HG02678 (cell line): Measurements from ENCODE around the gene TXNRD1.
A peak's percentile ranks its signal among the peaks of the same experiment; 100 is the strongest.
"Not testable (repeated sequence)": the region's sequence is repeated elsewhere in the genome, so short reads cannot be mapped to it uniquely, and the experiment has no call there.

Experiments
- ATAC-seq: cut with Tn5 transposase; IDR thresholded peaks from one replicate; pipeline ENCODE4 v1.9.1; 2021; ENCODE audit warnings: mild to moderate bottlenecking, moderate library complexity; ENCODE audit not compliant: unreplicated experiment

The TXNRD1 gene

DNA sequence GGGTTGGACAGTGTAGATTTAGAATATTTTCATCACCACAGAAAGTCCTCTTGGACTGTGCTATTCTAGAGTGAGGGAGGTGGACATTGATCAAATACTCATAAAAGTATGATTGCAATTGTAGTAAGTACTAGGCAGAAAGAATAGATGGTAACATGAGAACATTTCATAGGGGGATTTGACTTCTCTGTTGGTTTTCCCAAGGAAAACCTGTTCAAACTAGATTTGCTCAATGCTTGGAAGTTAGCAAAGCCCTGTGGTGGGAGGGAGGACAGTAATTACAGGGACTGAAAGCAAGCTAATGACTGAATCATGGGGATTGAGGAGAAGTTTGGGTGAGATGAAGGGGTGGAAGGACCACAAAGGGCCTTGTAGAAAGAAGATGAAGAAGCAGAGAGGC lies 63.6 kb downstream of the TXNRD1 start:
- ATAC-seq = no peak

DNA sequence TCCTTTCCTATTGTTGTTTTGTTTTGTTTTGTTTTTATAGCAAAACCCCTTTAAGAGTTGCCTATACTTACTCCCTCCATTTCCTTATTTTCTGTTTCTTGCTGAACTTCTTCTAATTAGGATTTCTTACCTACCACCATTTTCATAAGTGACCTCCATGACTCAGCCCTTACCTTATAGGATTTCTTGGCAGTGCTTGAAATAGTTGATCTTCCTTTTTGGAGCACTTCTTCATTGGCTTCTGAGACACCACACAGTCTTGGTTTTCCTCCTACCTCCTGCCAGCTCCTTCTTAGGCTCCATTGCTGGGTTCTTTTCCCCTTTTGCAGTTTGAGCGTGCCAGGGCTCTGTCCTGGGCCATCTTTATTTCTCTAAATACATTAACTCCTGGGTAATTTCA lies 64.5 kb downstream of the TXNRD1 start:
- ATAC-seq = no peak

DNA sequence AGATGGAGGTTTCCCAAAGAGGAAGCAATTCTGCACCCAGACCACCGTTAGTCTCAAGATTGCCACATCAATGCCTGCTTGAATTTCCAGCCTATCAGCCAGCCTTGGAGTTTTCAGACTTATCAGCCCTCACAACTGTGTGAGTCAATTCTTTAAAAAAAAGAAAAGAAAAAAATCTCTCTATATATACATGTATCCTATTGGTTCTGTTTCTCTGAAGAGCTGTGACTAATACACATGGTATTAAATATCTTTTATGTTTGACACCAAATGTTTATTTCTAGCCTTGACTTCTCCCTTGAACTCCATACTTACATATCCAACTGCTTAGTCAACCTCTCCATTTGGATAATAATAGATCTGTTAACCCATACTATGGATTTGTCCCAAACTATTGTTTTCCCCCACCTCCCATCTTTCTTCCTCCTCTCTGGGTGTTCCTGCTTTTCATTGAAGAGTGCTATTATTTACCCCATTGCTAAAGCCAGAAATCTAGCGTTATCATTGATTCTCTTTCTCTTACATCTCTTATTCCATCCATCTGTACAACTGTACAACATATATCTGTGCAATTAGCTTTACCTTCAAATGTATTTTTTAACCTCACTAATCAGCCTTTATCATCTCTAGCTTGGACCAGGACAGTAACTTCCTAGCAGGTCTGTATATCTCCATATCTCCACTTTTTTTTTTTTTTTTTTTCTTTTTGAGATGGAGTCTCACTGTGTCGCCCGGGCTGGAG lies 65.3 kb downstream of the TXNRD1 start:
- no peak for ATAC-seq

DNA sequence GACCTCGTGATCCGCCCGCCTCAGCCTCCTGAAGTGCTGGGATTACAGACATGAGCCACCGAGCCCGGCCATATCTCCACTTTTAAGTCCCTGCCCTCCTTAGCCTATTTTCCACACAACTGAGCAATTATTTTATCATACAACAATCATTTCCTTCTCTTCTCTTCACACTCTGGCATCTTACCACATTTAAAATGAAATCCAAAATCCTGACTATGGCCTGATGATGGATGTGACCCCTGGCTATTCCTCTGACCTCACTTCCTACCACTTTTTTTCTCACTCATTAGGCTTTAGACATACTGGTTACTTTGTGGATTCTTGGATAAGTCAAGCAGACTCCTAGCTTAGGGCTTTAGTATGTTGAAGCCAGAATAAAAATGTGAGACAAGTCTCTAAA lies 66.1 kb downstream of the TXNRD1 start:
- ATAC-seq = no peak

DNA sequence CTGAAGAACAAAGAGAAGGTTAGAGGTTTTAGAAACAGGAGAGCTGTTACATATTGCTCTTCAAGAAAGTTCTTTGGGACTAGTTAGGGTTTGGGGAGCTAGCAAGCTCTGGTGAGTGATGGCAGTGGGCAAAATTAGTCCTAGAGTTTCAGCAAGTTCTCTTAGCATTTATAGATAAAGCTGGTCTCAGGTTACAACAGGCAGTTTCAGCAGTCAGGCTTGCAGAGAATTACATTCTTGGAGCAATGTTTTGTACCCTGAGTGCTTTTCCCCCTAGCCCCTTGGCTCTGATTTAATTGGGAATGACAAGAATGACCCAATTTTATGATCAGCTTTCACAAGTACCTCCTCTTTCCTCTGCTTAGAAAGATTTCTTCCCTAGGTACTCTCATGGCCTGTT lies 66.5 kb downstream of the TXNRD1 start:
- ATAC-seq = no peak

DNA sequence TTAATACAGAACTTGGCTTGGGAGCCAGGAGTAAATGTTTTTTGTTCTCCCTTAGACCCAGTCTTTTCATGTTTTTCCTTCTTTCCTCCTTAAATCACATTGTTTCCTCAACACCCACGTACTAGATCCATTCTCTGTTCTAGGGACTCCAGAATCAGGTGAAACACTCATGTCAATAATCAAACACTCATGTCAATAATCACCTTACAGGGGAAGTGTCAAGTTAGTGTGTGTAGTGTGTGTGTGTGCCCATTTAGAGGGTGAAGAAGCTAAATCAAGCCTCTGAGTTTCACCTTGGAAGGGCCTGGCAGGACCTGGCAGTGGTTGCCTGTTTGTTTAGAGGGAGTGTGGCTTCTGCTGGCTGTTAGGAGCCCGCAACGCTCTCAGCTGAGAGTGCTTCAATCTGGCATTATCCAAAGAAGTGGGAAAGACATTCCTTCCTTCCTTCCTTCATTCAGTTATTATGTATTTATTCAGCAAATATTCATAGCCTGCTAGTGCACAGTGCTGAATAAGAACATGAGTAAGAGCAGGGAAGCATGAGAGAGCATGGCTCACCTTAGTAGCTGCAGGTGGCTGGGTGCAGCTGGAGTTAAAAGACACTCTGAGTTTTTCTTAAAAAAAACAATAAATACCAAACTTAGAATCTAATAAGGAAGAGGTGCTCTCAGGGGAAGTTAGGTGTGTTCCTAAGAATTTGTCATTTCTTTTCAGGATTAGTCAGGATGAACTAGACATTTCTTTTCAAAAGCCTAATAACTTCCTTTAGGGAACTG lies 70.3 kb downstream of the TXNRD1 start:
- no peak for ATAC-seq

DNA sequence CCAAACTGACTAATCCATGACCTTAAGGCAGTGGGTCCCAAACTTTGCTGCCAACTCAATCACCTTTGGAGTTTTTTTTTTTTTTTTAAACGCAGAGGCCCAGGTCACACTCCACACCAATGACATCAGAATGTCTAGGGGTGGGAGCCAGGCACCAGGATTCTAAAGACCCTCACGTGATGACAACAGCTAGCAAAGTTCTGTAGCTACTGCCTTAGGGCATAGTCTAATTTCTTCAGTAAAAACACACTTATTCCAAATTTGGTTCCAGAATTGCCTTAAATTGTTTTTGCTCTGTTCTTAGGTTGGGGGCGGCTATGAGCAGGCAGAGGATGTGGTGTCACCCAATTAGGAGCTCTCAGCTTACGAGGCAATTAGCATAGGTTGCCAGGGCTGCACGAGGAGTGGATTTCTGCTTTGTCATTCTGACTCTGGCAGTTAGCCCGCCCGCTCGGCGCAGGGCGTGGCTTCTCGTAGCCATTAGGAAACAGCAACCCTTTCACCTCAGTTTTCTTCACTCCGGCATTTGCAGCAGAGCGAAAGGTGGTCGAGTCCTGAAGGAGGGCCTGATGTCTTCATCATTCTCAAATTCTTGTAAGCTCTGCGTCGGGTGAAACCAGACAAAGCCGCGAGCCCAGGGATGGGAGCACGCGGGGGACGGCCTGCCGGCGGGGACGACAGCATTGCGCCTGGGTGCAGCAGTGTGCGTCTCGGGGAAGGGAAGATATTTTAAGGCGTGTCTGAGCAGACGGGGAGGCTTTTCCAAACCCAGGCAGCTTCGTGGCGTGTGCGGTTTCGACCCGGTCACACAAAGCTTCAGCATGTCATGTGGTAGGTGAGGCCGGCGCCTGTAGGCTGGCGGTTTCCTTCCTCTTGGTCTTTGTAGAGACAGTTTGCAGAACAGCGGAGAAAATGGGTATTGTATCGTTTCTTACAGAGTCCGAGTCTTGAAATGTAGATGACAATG lies 71.2 kb downstream of the TXNRD1 start:
- peak; percentile 87 for ATAC-seq

DNA sequence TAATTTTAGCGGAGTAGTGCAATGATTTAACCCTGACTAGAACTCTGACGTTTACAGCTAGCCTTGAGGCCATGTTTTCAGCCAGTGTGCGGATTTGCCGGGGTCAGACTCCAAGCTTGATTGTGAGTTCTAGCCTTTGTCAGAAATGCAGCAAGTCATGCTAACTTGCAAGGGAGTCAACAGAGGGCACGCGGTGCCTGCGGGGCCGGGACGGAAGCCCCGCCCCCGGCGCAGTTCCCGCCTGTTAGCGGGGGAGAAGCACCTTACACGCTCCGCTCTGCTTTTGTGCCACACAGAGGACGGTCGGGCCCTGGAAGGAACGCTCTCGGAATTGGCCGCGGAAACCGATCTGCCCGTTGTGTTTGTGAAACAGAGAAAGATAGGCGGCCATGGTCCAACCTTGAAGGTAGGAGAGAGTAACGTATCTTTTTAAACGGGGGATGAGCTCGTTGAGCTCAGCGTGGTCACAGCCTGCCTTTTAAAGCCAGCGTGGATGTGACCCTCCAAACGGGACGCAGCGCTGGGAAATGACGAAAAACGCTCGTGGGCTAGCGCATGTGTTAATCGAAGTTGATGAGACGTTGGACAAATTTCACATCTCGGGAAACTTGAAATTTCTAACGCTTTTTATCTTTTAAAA lies 73.2 kb downstream of the TXNRD1 start:
- peak; percentile 56 for ATAC-seq

DNA sequence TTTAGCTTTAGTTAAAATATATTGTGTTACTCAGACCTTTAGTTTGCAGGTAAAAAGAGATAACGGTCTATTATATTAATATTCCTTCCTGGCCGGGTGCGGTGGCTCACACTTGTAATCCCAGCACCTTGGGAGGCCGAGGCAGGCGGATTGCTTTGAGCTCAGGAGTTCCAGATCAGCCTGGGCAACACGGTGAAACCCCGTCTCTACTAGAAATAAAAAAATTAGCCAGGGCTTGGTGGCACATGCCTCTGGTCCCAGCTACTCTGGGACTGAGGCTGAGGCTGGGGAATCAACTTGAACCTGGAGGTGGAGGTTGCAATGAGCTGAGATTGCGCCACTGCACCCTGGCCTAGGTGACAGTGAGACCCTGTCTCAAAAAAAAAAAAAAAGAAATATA lies 74.7 kb downstream of the TXNRD1 start:
- no peak for ATAC-seq

DNA sequence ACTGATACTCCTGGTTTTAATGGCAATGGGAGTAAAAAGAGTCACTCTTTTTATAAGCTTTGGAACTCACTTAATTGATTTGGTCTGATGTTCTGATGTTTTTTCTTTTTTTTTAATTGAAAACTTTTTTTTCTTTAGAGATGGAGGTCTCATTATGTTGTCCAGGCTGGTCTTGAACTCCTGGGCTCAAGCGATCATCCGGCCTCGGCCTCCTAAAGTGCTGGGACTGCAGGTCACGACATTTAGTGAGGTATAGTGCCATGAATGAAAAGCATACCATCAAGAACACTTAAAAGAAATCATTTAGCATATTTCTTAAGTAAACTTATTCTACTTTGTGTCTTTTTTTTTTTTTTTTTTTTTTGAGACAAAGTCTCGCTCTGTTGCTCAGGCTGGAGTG lies 75.3 kb downstream of the TXNRD1 start:
- ATAC-seq = no peak

DNA sequence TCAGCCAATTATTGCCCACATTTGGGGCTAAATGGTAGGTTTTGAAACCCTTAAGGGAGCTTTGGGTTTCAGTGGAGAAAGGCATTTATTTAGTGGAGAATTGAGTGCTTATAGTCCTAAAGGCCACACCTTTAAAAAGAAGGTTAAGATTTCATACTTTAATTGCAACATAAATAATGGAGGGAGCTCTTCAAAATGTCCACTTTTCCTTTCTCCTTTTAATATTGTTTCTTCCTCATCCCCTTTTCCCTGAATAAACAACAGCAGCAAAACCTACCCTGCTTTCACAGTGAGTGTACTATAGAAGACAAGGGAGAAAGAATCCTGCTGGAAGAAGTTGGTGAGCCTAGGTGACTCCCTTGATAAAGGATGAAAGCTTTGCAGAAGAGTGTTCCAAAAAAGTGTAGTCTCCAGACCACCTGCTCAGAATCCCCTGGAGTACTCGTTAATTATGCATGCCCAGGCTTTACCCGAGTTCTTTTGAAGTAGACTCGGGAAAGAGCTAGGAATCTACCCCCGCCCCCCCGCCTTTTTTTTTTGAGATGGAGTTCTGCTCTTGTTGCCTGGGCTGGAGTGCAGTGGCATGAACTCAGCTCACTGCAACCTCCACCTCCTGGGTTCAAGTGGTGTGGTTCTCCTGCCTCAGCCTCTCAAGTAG lies 76.4 kb downstream of the TXNRD1 start:
- ATAC-seq = no peak

DNA sequence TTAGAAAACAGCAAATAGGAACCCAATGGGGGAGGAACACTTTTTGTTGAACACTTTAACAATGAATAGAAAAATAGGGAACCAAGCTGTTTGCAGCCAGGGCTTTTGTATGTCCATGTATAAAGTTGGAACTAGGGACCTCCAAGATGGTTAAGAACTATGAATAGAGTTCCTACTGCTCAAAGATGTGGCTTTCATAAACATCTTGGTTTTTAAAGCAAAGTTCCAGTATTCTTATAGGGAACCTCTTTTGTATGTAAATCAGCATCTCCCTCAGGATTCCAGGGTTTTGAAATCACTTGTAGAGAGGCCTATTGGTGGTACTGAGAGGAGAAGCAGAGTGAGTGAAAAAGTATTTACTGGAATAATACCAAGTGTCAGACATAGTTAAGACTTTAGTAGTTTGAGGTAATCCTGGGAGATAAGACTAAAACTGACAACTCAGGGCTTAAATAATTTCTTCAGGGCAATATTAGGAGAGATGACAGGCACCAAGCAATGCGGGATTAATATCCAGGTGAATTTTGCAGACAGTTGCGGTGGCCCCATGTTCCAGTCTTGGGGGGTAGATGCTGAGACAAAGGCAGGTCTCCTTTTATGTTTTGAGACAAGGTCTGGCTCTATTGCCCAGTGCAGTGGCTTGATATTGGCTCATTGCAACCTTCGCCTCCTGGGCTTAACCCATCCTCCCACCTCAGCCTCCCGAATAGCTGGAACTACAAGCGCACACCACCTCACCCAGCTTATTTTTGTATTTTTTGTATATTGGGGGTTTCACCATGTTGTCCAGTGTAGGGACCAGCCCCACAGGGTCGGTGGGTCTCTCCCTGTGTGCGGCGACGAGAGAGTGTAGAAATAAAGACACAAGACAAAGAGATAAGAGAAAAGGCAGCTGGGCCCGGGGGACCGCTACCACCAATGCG lies 77.6 kb downstream of the TXNRD1 start:
- no peak for ATAC-seq

DNA sequence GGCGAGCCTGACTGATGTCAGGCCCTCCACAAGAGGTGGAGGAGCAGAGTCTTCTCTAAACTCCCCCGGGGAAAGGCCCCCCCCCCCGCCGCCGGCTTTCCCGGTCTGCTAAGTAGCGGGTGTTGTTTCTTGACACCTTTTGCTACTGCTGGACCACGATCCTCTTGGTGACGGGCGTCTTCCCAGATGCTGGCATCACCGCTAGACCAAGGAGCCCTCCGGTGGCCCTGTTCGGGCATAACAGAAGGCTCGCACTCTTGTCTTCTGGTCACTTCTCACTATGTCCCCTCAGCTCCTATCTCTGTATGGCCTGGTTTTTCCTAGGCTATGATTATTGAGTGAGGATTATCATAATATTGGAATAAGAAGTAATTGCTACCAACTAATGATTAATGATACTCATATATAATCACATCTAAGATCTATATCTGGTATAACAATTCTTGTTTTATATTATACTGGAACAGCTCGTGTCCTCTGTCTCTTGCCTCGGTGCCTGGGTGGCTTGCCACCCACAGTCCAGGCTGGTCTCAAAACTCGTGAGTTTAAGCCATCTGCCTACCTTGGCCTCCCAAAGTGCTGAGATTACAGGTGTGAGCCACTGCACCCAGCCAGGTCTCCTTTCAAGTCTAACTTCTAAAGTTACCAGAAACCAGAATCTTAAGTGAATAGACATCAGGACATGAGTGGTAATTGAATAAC lies 78.7 kb downstream of the TXNRD1 start:
- ATAC-seq = not testable (repeated sequence)

DNA sequence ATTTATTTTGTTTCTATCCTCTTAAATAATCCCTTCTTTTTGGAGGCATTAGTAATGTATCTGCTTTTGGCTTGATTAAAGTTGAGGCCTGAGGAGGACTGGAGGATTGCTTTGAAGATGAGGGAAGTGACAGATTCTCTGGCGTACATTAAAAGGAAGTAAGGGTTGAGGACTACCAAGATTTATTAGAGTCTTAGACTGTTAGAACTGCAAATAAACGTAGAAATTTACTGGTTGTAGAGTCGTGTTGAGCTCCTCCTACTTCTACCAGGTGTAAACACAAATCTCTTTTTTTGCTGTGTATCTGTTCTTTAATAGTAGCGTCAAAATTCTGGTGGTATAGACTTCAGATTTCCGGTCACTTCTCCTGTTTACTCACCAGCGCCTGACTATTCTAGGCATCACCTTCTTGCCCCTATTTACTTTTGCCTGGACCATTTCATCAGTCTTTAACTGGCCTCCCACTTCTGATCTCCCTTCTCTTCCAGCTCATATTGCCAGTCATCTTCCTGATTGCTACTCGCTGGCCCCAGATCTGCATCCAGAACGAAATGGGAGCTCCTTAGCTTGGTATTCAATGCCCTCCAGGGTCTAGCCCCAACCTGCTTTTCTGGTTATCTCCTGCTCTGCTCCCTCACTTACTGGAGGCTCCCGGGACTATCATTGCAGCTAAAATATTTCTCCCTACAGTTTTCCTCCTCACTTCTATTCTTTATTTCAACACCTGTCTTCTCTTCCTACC lies 79.5 kb downstream of the TXNRD1 start:
- no peak for ATAC-seq

DNA sequence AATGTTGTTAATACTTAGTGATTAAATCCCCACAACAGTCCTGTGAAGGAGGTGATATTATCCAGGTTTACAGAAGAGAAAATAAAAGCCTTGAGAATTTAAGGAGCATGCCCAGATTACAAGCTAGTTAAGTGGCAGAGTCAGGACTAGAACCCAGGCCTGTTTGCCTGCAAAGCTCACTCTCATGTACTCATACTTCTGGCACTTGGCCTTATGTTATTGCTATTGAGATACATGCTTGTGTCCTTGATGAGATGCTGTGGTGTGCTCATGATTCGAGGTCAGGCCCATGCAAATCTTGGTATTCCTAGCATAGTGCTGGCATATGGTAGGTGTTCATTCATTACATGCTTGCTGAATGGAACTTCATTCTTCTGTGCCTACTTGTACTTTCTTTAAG lies 80.4 kb downstream of the TXNRD1 start:
- no peak for ATAC-seq

DNA sequence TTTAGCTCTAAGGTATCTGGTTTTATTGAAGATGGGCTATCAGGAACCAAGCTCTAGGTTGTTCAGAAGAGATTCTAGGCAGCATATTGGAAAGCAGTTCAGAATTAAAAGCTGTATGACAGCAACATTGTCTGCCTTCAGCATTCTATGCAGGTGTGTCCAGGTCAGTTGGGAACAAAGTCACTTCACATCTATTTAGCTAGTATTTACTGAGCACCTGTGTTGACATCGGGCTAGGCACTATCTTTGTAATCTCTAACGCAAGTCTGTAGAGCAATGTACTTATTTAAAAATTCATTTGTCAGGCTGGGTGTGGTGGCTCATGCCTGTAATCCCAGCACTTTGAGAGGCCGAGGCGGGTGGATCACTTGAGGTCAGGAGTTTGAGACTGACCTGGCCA lies 81.1 kb downstream of the TXNRD1 start:
- no peak for ATAC-seq

DNA sequence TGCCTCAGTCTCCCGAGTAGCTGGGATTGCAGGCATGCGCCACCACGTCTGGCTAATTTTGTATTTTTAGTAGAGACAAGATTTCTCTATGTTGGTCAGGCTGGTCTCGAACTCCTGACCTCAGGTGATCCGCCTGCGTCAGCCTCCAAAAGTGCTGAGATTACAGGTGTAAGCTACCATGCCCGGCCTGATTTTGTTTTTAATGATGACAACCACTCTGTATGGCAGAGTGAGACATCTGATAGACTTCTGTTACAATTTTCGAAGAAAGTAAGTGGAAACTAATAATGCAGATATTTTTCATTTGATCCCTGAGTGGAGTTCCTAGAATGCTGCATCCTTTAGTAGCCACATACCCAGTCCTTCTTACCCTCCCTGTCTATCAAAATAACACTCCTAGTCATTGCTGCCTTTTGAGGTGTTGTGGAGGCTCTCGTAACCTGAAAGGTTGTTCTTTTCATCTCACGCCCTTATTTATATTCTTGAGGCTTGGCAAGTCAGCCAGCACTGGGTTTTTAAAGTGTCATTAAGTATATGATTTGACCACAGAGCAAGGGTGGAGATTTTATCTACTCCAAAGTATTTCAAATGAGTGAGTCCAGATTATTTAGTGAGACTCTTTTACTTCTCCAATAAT lies 82.0 kb downstream of the TXNRD1 start:
- ATAC-seq = no peak
